ENCODE measurements around the gene ULK3. TPM values are rescaled to one million over a fixed set of nuclear protein-coding genes. Genes with fewer than 3 reads are reported as not detected.

ULK3 gene
- total and polyA plus RNA-seq, 10 of the 15 experiments (the other 5 are each of a cell fraction or from before 2014, with no cell fraction given): 0.64 to 38.8 (median 27.1) TPM

DNA sequence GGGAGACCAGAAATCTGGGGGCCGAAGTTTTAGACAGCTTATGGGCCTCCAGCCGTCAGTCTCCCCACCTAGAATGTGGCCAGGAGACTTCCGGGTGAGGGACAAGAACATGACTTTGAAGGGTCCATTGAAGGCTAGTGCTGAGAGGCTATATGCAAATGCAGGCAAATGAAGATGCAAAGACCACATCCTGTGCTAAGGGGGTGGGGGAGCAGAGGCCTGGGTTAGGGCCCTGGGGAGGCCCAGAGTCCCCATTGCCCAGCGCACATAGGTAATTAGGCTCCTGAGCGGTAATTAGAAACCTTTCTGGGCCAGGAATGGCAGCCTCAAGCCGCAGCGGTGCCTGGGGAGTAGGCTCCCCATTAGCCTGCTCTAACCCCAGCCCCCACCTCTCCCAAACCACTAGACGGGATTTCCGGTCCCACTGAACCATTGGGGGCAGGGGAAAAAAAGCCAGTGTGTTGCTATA, 54.2 kb downstream of the ULK3 start:
- ChIA-PET POLR2A (interaction anchor here (0.6 to 14.2 kb wide), 11 partner anchors 9 to 404 kb away, joined by 3 to 602 read pairs (median 7); partner anchors contain the start of genes CSK and FAM219B), SMC1A (ENCODE audit: uncharacterized antibody, unreplicated experiment) (interaction anchor here (1.2 to 15.7 kb wide), 9 partner anchors 9 to 404 kb away, joined by 3 to 811 read pairs (median 9); partner anchors contain the start of gene CSK), RAD21 (ENCODE audit: unreplicated experiment) (interaction anchor here (0.9 to 25.2 kb wide), 13 partner anchors 1 to 663 kb away, joined by 3 to 1186 read pairs (median 4); partner anchors contain the start of genes ARID3B, COX5A, CSK and SIN3A), CTCF (interaction anchor here (0.7 to 25.9 kb wide), 10 partner anchors 9 to 404 kb away, joined by 3 to 1288 read pairs (median 4); partner anchors contain the start of genes CSK and FAM219B)
- in situ Hi-C loops (cut with MboI) (no loop called here), intact Hi-C loops (cut with micrococcal nuclease; ENCODE audit: unreplicated experiment) (loop anchor here (1.0 to 5.0 kb wide), 3 partner anchors 12 to 318 kb away; partner anchors contain the start of gene ARID3B)
- H3K9ac ChIP-seq (ENCODE audit: control insufficient read depth, insufficient read depth, low read length): peak overlapping the region; percentile 82
- peaks cover 6 to 12% of the 10 kb centered on the region in 2 experiments; a peak in 3 of 4 replicates for H3K36me3 ChIP-seq (ENCODE audit: control insufficient read depth in 2 of 2, insufficient read depth in 2 of 2, low read length in 1 of 2)
- H4K20me1 ChIP-seq (ENCODE audit: control insufficient read depth, insufficient read depth): no peaks in the 10 kb centered on the region
- H3K4me2 ChIP-seq (ENCODE audit: control insufficient read depth, insufficient read depth): peak overlapping the region; percentile 67
- peaks cover 68% of the 10 kb centered on the region for H3K4me1 ChIP-seq (ENCODE audit: control insufficient read depth, insufficient read depth, low read length)
- H3K27ac ChIP-seq (ENCODE audit: control insufficient read depth, insufficient read depth): peak overlapping the region; percentile 96
- peak; percentile 92 for DNase-seq (ENCODE audit: low read depth, low spot score)
- H3K4me3 ChIP-seq: peak overlapping the region; percentile 77
- H3K79me2 ChIP-seq (ENCODE audit: control insufficient read depth, insufficient read depth, low read length): peaks cover 93% of the 10 kb centered on the region
- WGBS (ENCODE audit: insufficient coverage, insufficient replicate concordance, low lambda C conversion rate, missing lambda C conversion rate): 1% methylated on average over 9 of the region's 9 CpGs
- FAIRE-seq: no peak
- H2AFZ ChIP-seq (ENCODE audit: control insufficient read depth, low read depth, low read length): no peak overlapping the region
- peak; percentile 58 for ATAC-seq
- H3K27me3 ChIP-seq (replicated peaks in 1 of 2; ENCODE audit: control insufficient read depth in 2 of 2, insufficient read depth in 2 of 2, low read length in 1 of 2): no peaks in the 10 kb centered on the region
- BruUV-seq (replicated peaks): no TSS peak
- no peaks in the 10 kb centered on the region for H3K9me3 ChIP-seq (replicated peaks; ENCODE audit: control insufficient read depth, insufficient read depth, low read length)
- TF ChIP-seq ZBED1 (IDR thresholded peaks at IDR 0.05; ENCODE audit: borderline replicate concordance) (peak; percentile 91; the same call in 1 of the 2 replicates), CHD2 (IDR thresholded peaks at IDR 0.05; ENCODE audit: borderline replicate concordance, low read depth, low read length) (peak; percentile 85), ETV6 (conservative IDR thresholded peaks at IDR 0.05 in 1 of 2, IDR thresholded peaks at IDR 0.05 in 1 of 2; ENCODE audit: borderline replicate concordance in 1 of 2, low read depth in 1 of 2) (peak in 1 of 2 experiments; percentile 45; a peak in 1 of 4 replicates), POU2F2 (IDR thresholded peaks at IDR 0.05; ENCODE audit: borderline replicate concordance, low read depth, low read length) (peak; percentile 100), TCF12 (IDR thresholded peaks at IDR 0.05; ENCODE audit: low read depth, low read length) (peak; percentile 80), SMAD1 (IDR thresholded peaks at IDR 0.05; ENCODE audit: low read depth, partially characterized antibody) (peak; percentile 86), TAF1 (IDR thresholded peaks at IDR 0.05; ENCODE audit: borderline replicate concordance, low read depth, low read length) (peak; percentile 98), MXI1 (IDR thresholded peaks at IDR 0.05; ENCODE audit: low read depth, low read length) (peak; percentile 39; the same call in 1 of the 2 replicates), PAX5 (IDR thresholded peaks at IDR 0.05; ENCODE audit: borderline replicate concordance, low read depth, low read length) (peak; percentile 84), ZNF217 (IDR thresholded peaks at IDR 0.05) (peak; percentile 58), IKZF1 (conservative IDR thresholded peaks at IDR 0.05) (peak; percentile 98), HDAC2 (IDR thresholded peaks at IDR 0.05) (no peak), NBN (IDR thresholded peaks at IDR 0.05) (peak; percentile 79; the same call in 1 of the 2 replicates), MEF2A (IDR thresholded peaks at IDR 0.05; ENCODE audit: insufficient read depth, low read depth, low read length) (no peak; the same call in 1 of the 2 replicates)
- TF ChIP-seq, protein P1, sequence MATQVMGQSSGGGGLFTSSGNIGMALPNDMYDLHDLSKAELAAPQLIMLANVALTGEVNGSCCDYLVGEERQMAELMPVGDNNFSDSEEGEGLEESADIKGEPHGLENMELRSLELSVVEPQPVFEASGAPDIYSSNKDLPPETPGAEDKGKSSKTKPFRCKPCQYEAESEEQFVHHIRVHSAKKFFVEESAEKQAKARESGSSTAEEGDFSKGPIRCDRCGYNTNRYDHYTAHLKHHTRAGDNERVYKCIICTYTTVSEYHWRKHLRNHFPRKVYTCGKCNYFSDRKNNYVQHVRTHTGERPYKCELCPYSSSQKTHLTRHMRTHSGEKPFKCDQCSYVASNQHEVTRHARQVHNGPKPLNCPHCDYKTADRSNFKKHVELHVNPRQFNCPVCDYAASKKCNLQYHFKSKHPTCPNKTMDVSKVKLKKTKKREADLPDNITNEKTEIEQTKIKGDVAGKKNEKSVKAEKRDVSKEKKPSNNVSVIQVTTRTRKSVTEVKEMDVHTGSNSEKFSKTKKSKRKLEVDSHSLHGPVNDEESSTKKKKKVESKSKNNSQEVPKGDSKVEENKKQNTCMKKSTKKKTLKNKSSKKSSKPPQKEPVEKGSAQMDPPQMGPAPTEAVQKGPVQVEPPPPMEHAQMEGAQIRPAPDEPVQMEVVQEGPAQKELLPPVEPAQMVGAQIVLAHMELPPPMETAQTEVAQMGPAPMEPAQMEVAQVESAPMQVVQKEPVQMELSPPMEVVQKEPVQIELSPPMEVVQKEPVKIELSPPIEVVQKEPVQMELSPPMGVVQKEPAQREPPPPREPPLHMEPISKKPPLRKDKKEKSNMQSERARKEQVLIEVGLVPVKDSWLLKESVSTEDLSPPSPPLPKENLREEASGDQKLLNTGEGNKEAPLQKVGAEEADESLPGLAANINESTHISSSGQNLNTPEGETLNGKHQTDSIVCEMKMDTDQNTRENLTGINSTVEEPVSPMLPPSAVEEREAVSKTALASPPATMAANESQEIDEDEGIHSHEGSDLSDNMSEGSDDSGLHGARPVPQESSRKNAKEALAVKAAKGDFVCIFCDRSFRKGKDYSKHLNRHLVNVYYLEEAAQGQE (IDR thresholded peaks at IDR 0.05; ENCODE audit: low read depth, low read length): 0 out of 2 replicates have a peak, but pooled peaks have one; percentile 22
- TF ChIP-seq, protein P2, sequence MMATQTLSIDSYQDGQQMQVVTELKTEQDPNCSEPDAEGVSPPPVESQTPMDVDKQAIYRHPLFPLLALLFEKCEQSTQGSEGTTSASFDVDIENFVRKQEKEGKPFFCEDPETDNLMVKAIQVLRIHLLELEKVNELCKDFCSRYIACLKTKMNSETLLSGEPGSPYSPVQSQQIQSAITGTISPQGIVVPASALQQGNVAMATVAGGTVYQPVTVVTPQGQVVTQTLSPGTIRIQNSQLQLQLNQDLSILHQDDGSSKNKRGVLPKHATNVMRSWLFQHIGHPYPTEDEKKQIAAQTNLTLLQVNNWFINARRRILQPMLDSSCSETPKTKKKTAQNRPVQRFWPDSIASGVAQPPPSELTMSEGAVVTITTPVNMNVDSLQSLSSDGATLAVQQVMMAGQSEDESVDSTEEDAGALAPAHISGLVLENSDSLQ (IDR thresholded peaks at IDR 0.05): peak; percentile 60; the same call in 1 of the 2 replicates
- TF ChIP-seq, protein P3, sequence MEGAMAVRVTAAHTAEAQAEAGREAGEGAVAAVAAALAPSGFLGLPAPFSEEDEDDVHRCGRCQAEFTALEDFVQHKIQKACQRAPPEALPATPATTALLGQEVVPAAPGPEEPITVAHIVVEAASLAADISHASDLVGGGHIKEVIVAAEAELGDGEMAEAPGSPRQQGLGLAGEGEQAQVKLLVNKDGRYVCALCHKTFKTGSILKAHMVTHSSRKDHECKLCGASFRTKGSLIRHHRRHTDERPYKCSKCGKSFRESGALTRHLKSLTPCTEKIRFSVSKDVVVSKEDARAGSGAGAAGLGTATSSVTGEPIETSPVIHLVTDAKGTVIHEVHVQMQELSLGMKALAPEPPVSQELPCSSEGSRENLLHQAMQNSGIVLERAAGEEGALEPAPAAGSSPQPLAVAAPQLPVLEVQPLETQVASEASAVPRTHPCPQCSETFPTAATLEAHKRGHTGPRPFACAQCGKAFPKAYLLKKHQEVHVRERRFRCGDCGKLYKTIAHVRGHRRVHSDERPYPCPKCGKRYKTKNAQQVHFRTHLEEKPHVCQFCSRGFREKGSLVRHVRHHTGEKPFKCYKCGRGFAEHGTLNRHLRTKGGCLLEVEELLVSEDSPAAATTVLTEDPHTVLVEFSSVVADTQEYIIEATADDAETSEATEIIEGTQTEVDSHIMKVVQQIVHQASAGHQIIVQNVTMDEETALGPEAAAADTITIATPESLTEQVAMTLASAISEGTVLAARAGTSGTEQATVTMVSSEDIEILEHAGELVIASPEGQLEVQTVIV (IDR thresholded peaks at IDR 0.05; ENCODE audit: borderline replicate concordance, partially characterized antibody): peak; percentile 60

Data from GM12878 (cell line).